Peyer's patch (tissue), 4 donors: ENCODE measurements around the gene REXO1. TPM values are rescaled to one million over a fixed set of nuclear protein-coding genes. Genes with fewer than 3 reads are reported as not detected.

Experiments
- DNase-seq, 3 donors: peaks; one replicate each; pipeline ENCODE4 v3.0.0-alpha.2; 2017 to 2019
- H3K27ac ChIP-seq, 4 donors: fragments of 200-600 bp; sonication (generic); one replicate each; pipeline ENCODE4 v1.5.1; 2016 to 2019
- H3K27me3 ChIP-seq, 2 donors: fragments of 200-600 bp; sonication (generic); one replicate each; pipeline ENCODE4 v1.5.1; 2019
- H3K36me3 ChIP-seq, 3 donors: fragments of 200-600 bp; sonication (generic); one replicate each; pipeline ENCODE4 v1.5.1; 2016 to 2019
- H3K4me1 ChIP-seq, 4 donors: fragments of 200-600 bp; sonication (generic); one replicate each; pipeline ENCODE4 v1.5.1; 2016 to 2019
- H3K4me3 ChIP-seq, 4 donors: fragments of 200-600 bp; sonication (generic); 1 replicate in 3 of 4; 2 replicates in 1 of 4; pipeline ENCODE4 v1.5.1; 2016 to 2019; ENCODE audit warnings: mild to moderate bottlenecking in 1 of 4
- H3K9me3 ChIP-seq, 4 donors: fragments of 200-600 bp; sonication (generic); one replicate each; pipeline ENCODE4 v1.5.1; 2016 to 2019; ENCODE audit warnings: mild to moderate bottlenecking in 1 of 4
- POLR2A ChIP-seq, 2 donors: fragments of 450-650 bp; IDR thresholded peaks; one replicate each; pipeline ENCODE4 v1.5.1; 2017; ENCODE audit warnings: antibody characterized with exemption in 2 of 2, mild to moderate bottlenecking in 2 of 2, moderate library complexity in 2 of 2
- total RNA-seq, 4 donors: library from RNA; depleted of rRNA; stranded (reverse); fragments of >200 nt; gene quantifications; one replicate each; pipeline ENCODE4 v1.1.0, GENCODE V29; 2016
- TF ChIP-seq, protein P1 (sequence below), 6 experiments: fragments of 450-650 bp in 4 of 6; fragments of 200-600 bp in 2 of 6; sonication (generic) in 1 of 6; IDR thresholded peaks; one replicate each; pipeline ENCODE4 v1.5.1; 2017 to 2019; ENCODE audit warnings: antibody characterized with exemption in 6 of 6, mild to moderate bottlenecking in 3 of 6, moderate library complexity in 1 of 6

REXO1 gene
- total RNA-seq, 4 donors from 2014 or later, result 47.0 to 101 (median 57.2) TPM

- Histone ChIP-seq H3K4me1 (peaks cover 0 to 10% (median 6%) of the 10 kb centered on the region in 4 donors), H3K27ac (no peak overlapping the region), H3K9me3 (no peaks in the 10 kb centered on the region), H3K4me3 (no peak overlapping the region), H3K36me3 (peaks cover 0 to 82% (median 0%) of the 10 kb centered on the region in 3 donors), H3K27me3 (no peaks in the 10 kb centered on the region)
- TF ChIP-seq, protein P1, sequence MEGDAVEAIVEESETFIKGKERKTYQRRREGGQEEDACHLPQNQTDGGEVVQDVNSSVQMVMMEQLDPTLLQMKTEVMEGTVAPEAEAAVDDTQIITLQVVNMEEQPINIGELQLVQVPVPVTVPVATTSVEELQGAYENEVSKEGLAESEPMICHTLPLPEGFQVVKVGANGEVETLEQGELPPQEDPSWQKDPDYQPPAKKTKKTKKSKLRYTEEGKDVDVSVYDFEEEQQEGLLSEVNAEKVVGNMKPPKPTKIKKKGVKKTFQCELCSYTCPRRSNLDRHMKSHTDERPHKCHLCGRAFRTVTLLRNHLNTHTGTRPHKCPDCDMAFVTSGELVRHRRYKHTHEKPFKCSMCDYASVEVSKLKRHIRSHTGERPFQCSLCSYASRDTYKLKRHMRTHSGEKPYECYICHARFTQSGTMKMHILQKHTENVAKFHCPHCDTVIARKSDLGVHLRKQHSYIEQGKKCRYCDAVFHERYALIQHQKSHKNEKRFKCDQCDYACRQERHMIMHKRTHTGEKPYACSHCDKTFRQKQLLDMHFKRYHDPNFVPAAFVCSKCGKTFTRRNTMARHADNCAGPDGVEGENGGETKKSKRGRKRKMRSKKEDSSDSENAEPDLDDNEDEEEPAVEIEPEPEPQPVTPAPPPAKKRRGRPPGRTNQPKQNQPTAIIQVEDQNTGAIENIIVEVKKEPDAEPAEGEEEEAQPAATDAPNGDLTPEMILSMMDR (IDR thresholded peaks at IDR 0.05), result no peak
- no peak for TF ChIP-seq POLR2A (IDR thresholded peaks at IDR 0.05)
- no peak for DNase-seq
Measured at GRCh38 chr19:1817553-1818179, 30.6 kb downstream of the REXO1 start.

DNA sequence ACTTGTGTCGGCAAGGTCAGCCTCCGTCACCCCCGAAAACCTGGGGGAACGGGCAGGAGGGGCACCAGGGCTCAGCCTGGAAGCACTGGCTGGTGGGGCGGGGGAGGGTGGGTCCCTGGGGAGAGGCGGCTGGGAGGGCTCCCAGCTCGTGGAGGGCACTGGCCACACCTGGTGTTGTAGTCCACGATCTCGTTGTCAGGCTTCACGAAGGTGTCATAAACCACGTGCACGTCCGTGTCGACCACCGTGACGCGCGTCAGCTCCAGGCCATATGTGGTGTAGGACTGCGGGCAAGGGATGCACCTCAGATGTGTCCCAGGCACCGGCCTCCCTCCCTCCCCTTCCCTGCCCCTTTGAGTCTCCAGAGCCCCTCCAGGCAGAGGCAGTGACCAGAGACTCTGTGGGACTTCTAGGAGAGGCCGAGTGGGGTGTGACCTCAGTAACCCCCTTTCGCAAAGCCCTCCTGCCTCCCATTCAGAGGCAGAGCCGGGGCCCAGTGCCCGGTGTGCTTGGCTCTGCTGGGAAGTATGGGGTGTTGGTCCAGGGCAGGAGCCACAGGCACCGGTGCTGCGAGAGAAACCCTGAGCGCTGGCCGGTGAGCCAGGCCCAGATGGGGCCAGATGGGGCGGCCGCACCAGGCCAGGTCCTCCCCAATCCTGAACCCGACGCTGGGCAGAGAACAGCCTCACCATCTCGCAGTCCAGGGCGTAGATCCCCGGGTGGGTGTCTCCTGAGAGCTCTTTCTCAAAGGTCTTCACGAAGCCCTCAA, 31.6 kb downstream of the REXO1 start:
- no peaks in the 10 kb centered on the region for H3K27me3 ChIP-seq
- no peak overlapping the region for H3K4me3 ChIP-seq
- TF ChIP-seq POLR2A (IDR thresholded peaks at IDR 0.05), result no peak
- TF ChIP-seq, protein P1 (IDR thresholded peaks at IDR 0.05), result no peak
- peaks cover 3 to 15% (median 11%) of the 10 kb centered on the region in 4 donors for H3K4me1 ChIP-seq
- H3K27ac ChIP-seq, result no peak overlapping the region
- peaks cover 0 to 73% (median 0%) of the 10 kb centered on the region in 3 donors for H3K36me3 ChIP-seq
- H3K9me3 ChIP-seq, result no peaks in the 10 kb centered on the region
- DNase-seq, result no peak

GRCh38 chr19:1815605-1816529, 32.4 kb downstream of the REXO1 start:
- Histone ChIP-seq H3K9me3 (no peaks in the 10 kb centered on the region), H3K27me3 (no peaks in the 10 kb centered on the region), H3K36me3 (peaks cover 0 to 64% (median 0%) of the 10 kb centered on the region in 3 donors), H3K4me3 (no peak overlapping the region), H3K27ac (no peak overlapping the region), H3K4me1 (peaks cover 6 to 19% (median 13%) of the 10 kb centered on the region in 4 donors)
- DNase-seq, result no peak
- TF ChIP-seq, protein P1 (IDR thresholded peaks at IDR 0.05), result no peak
- TF ChIP-seq POLR2A (IDR thresholded peaks at IDR 0.05), result no peak

GRCh38 chr19:1814833-1815604, 33.3 kb downstream of the REXO1 start:
- H3K36me3 ChIP-seq, result peaks cover 0 to 56% (median 0%) of the 10 kb centered on the region in 3 donors
- H3K4me1 ChIP-seq, result peaks cover 6 to 19% (median 13%) of the 10 kb centered on the region in 4 donors
- no peak overlapping the region for H3K4me3 ChIP-seq
- no peak for TF ChIP-seq POLR2A (IDR thresholded peaks at IDR 0.05)
- TF ChIP-seq, protein P1 (IDR thresholded peaks at IDR 0.05), result no peak
- no peak for DNase-seq
- no peak overlapping the region for H3K27ac ChIP-seq
- H3K27me3 ChIP-seq, result no peaks in the 10 kb centered on the region
- no peaks in the 10 kb centered on the region for H3K9me3 ChIP-seq

DNA sequence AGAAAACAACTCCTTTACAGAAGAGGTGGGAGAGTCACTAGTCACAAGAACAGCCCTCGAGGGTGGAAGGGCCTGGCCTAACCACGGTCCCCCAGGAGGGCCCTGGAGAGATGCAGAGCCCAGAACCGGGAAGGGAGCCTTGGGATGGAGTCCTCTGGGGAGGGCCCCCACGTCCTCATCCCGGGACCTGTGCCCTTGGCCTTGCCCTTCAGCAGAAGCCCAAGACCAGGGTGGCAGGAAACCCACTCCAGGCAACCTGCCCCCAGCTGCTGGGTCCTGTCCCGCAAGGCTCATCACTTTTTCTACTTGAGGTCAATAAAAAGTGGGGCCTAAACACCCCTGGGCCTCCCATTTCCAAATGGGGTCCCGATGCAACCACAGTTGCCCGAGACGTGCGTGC, 33.9 kb downstream of the REXO1 start:
- no peak overlapping the region for H3K27ac ChIP-seq
- H3K9me3 ChIP-seq, result no peaks in the 10 kb centered on the region
- peaks cover 6 to 19% (median 13%) of the 10 kb centered on the region in 4 donors for H3K4me1 ChIP-seq
- no peak overlapping the region for H3K4me3 ChIP-seq
- peaks cover 0 to 49% (median 0%) of the 10 kb centered on the region in 3 donors for H3K36me3 ChIP-seq
- no peak for DNase-seq
- TF ChIP-seq POLR2A (IDR thresholded peaks at IDR 0.05), result no peak
- no peaks in the 10 kb centered on the region for H3K27me3 ChIP-seq
